Adipocyte (in vitro differentiated cells): ENCODE results near the gene TWF2.
A peak's percentile ranks its signal among the peaks of the same experiment; 100 is the strongest.

Experiments
- DNase-seq: peaks from one replicate; pipeline ENCODE4 v3.0.0-alpha.2; 2015; ENCODE audit warnings: low read depth
- H3K27me3 ChIP-seq: replicated peaks from 2 replicates; pipeline ENCODE4 v1.7.0; 2013; ENCODE audit warnings: mild to moderate bottlenecking, low read length, moderate library complexity; ENCODE audit not compliant: control insufficient read depth, insufficient read depth
- H3K36me3 ChIP-seq: 2 replicates; pipeline ENCODE4 v1.7.0; 2013; ENCODE audit warnings: low read length, mild to moderate bottlenecking, moderate library complexity; ENCODE audit not compliant: control insufficient read depth, insufficient read depth, severe bottlenecking
- H3K4me1 ChIP-seq: 2 replicates; pipeline ENCODE4 v1.7.0; 2013; ENCODE audit warnings: mild to moderate bottlenecking, low read length, moderate library complexity; ENCODE audit not compliant: control insufficient read depth, insufficient read depth
- H3K4me3 ChIP-seq: 2 replicates; pipeline ENCODE4 v1.7.0; 2013; ENCODE audit warnings: mild to moderate bottlenecking, low read length, moderate library complexity
- H3K9ac ChIP-seq: 2 replicates; pipeline ENCODE4 v1.7.0; 2013; ENCODE audit warnings: mild to moderate bottlenecking, low read length, moderate library complexity
- H3K9me3 ChIP-seq: 2 replicates; pipeline ENCODE4 v1.7.0; 2013; ENCODE audit warnings: mild to moderate bottlenecking, low read length, moderate library complexity; ENCODE audit not compliant: control insufficient read depth

TWF2 gene

DNA sequence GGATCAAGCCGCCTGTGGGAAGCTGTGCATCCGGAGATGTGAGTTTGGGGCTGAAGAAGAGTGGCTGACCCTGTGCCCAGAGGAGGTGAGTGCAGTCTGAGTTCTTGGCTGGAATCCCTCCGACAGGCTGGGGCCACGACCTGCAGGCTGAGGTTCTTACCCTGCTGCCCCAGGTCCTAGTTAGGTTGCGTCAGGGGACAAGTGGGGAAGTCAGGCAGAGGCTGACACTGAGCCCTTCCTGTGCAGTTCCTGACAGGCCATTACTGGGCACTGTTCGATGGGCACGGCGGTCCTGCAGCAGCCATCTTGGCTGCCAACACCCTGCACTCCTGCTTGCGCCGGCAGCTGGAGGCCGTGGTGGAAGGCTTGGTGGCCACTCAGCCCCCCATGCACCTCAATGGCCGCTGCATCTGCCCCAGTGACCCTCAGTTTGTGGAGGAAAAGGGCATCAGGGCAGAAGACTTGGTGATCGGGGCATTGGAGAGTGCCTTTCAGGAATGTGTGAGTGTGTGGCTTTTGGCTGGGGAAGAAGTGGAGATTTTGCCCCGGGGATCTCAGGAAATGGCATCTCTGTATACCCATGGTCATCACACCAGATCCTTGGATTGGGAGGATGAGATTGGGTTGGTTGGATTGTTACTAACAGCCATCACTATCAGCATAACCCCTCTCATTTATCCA lies 7.9 kb upstream of the TWF2 start:
- Histone ChIP-seq H3K4me3 (peak overlapping the region; percentile 82), H3K9me3 (no peaks in the 10 kb centered on the region), H3K4me1 (peaks cover 25% of the 10 kb centered on the region), H3K9ac (peak overlapping the region; percentile 85), H3K36me3 (peaks cover 35% of the 10 kb centered on the region), H3K27me3 (no peaks in the 10 kb centered on the region)
- no peak for DNase-seq

GRCh38 chr3:52246264-52246620 lies 7.3 kb upstream of the TWF2 start:
- DNase-seq = no peak
- Histone ChIP-seq H3K4me3 (peak overlapping the region; percentile 82), H3K9ac (peak overlapping the region; percentile 85), H3K4me1 (peaks cover 25% of the 10 kb centered on the region), H3K9me3 (no peaks in the 10 kb centered on the region), H3K27me3 (no peaks in the 10 kb centered on the region), H3K36me3 (peaks cover 28% of the 10 kb centered on the region)

DNA sequence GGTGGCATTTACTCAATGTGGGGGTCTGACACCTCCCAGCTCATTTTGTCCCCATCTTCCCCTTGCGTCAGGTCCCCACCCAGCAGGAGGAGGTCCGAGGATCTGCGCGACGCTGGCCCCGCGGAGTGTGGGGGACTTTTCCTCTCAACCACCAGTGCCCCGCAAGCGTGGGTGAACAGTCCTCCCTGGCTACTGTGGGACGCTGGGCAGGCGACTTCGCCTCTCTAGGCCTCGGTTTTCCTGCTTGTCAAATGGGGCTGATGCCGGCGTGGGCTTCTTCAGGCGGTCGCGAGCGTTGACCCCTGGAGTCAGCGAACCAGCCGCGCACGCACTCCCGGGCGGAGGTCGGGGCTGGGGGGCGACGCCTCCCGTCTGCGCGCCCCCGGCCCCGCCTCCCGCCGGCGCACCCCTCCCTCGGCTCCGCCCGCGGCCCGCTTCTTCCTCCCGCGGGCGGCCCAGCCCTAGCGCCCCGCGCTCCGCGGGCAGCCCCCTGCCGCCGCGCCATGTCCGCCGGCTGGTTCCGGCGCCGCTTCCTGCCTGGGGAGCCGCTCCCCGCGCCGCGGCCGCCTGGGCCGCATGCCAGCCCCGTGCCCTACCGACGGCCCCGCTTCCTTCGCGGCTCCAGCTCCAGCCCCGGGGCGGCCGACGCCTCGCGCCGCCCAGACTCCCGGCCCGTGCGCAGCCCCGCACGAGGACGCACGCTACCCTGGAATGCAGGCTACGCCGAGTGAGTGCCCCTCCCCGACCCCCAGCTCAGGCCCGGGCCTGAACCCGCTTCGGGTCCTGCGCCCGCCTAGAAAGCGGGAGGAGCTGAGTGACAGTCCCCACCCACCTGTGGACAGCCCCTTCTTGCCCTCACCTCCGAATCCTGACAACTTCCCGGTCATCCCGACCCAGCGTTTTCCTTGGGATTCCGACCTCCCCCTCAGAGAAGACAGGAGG lies 6.6 kb upstream of the TWF2 start, which contains the start of gene PPM1M:
Gene PPM1M, plus strand, starts transcription at position 438 of the 942 bp plus-strand sequence. Its CDS starts 66 bp downstream, at position 504.
- H3K4me1 ChIP-seq = peaks cover 32% of the 10 kb centered on the region
- H3K27me3 ChIP-seq = no peaks in the 10 kb centered on the region
- H3K36me3 ChIP-seq = peaks cover 22% of the 10 kb centered on the region
- H3K4me3 ChIP-seq = peak within 1 kb of the TSS; percentile 82
- no peaks in the 10 kb centered on the region for H3K9me3 ChIP-seq
- DNase-seq = peak; percentile 80
- H3K9ac ChIP-seq = peak within 1 kb of the TSS; percentile 85

DNA sequence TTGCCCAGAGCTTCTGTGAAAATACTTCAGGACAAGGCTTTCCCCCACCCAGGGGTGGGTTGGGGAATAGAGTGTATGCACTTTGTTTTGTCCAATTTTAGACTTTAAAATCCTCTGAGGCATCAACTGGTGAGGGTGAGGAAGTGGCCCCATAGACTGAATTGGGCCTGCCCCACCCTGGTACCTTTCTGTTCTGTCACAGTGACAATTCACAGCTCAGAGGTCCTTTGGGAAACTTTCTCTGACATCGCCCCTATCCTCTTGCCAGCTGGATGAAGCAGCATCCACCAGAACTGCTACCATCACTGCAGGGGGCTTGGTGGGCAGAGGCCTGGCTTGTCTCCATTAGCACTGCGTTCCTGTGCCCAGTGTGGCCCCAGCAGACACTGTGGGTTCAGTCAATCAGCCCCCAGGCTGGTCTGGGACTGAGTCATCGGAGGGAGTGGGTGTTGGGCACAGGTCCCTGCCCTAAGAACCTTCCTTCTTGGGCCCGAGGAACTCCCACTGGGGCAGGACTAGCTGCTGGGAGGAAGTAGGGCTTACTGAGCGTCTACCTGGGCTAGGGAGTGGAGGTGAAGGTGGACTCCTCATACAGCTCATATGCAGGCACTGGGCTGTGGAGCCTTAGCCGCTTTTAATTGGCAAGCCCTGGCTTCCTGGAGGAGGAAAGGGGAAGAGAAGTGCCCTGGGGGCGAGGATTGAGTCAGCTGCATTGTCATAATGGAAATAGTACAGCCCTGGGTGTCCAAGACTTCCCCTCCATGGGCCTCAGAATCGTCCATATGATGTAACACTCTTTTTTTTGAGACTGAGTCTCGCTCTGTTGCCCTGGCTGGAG lies 5.1 kb upstream of the TWF2 start:
- Histone ChIP-seq H3K4me3 (no peak overlapping the region), H3K9ac (no peak overlapping the region), H3K27me3 (no peaks in the 10 kb centered on the region), H3K36me3 (peaks cover 6% of the 10 kb centered on the region), H3K9me3 (no peaks in the 10 kb centered on the region), H3K4me1 (peaks cover 40% of the 10 kb centered on the region)
- peak; percentile 79 for DNase-seq

DNA sequence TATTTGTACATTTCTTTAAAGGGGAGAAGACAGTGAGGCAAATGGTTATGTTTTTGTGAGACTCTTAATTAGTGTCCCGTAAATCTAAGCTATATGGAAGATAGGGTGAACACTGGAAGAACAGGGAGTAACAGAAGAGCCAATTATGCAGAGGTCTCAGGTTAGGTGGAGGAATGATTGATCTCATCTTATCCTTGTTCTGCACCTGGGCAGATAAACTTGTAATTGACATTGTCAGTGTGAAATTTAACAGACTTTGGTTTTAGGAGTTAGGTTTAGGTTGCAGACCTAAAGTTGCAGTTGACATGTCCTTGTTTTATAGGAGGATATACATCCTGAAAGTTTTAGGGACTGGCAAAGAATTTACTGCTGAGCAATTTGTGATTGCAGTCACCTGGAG lies 3.1 kb upstream of the TWF2 start:
- H3K9me3 ChIP-seq = no peaks in the 10 kb centered on the region

GRCh38 chr3:52240886-52241370 lies 2.0 kb upstream of the TWF2 start:
- no peaks in the 10 kb centered on the region for H3K27me3 ChIP-seq
- no peak overlapping the region for H3K9ac ChIP-seq
- DNase-seq = no peak
- no peaks in the 10 kb centered on the region for H3K9me3 ChIP-seq
- H3K4me3 ChIP-seq = no peak overlapping the region
- peaks cover 46% of the 10 kb centered on the region for H3K4me1 ChIP-seq
- H3K36me3 ChIP-seq = no peaks in the 10 kb centered on the region

More for the DNA sequence above, 3.1 kb upstream of the TWF2 start:
- H3K4me1 ChIP-seq = peaks cover 51% of the 10 kb centered on the region
- no peak overlapping the region for H3K4me3 ChIP-seq
- H3K9ac ChIP-seq = no peak overlapping the region
- no peaks in the 10 kb centered on the region for H3K27me3 ChIP-seq
- H3K36me3 ChIP-seq = no peaks in the 10 kb centered on the region
- no peak for DNase-seq

GRCh38 chr3:52240059-52240885 lies 1.3 kb upstream of the TWF2 start:
- Histone ChIP-seq H3K36me3 (no peaks in the 10 kb centered on the region), H3K9ac (peak overlapping the region; percentile 99), H3K9me3 (no peaks in the 10 kb centered on the region), H3K4me3 (peak overlapping the region; percentile 87), H3K27me3 (no peaks in the 10 kb centered on the region), H3K4me1 (peaks cover 50% of the 10 kb centered on the region)
- DNase-seq = peak; percentile 92

GRCh38 chr3:52238193-52238760 lies 681 bp downstream of the TWF2 start:
- Histone ChIP-seq H3K9ac (peak overlapping the region; percentile 99), H3K9me3 (no peaks in the 10 kb centered on the region)
- DNase-seq = peak; percentile 30

GRCh38 chr3:52237657-52238172 lies 1.2 kb downstream of the TWF2 start:
- H3K9me3 ChIP-seq = no peaks in the 10 kb centered on the region
- peak overlapping the region; percentile 99 for H3K9ac ChIP-seq
- DNase-seq = peak; percentile 92
- no peaks in the 10 kb centered on the region for H3K27me3 ChIP-seq
- peaks cover 51% of the 10 kb centered on the region for H3K4me1 ChIP-seq
- H3K4me3 ChIP-seq = peak overlapping the region; percentile 87
- peaks cover 19% of the 10 kb centered on the region for H3K36me3 ChIP-seq

More at GRCh38 chr3:52238193-52238760, 681 bp downstream of the TWF2 start:
- Histone ChIP-seq H3K27me3 (no peaks in the 10 kb centered on the region), H3K4me3 (peak overlapping the region; percentile 87), H3K36me3 (peaks cover 14% of the 10 kb centered on the region), H3K4me1 (peaks cover 51% of the 10 kb centered on the region)
